ENCODE results near the gene SYCE3.

SYCE3 gene

GRCh38 chr22:50526834-50527801 lies 35.6 kb downstream of the SYCE3 start:
- TF ChIP-seq CTCF (IDR thresholded peaks at IDR 0.05; ENCODE audit: low read depth, low read length) = no peak
- peak; percentile 29 to 61 for DNase-seq (ENCODE audit: low read depth in 2 of 2)
- H3K4me3 ChIP-seq (replicated peaks in 1 of 2; ENCODE audit: low read depth in 2 of 2, low read length in 2 of 2) = peak overlapping the region; percentile 75 to 82

DNA sequence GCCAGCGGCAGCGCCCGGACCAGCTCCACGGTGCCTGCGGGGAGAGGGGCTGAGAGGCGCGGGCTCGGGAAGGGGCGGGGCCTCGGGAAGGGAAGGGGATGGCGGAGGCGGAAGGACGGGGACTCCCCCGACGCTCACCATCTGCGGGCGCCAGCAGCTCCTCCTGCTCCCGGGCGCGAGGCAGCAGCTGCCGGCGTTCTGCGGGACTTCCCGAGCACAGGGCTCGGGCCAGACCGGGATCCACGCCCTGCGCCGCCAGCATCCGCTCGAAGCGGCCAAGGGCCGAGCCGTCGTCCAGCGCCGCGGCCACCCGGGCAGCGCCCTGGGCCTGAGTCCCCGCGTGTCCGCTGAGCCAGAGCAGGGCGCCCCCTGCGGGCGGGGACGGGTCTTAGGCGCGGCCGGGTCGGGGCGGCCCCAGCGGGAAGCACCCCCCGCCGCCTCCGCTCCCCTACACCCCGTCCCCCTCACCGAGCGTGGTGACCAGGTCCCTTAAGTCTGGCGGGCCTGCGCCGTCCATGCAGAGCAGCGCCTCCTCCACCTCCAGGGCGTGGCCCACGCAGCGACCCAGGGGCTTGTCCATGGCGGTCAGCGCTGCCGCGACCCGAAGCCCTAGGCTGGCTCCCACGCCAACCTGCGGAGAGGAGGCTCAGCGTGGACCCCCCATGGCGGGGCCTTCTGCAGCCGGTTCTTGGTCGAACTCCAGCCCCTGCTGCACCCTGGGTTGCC lies 36.4 kb downstream of the SYCE3 start:
- peak; percentile 77 to 82 for DNase-seq (ENCODE audit: low read depth in 2 of 2)
- peak overlapping the region; percentile 75 to 82 for H3K4me3 ChIP-seq (replicated peaks in 1 of 2; ENCODE audit: low read depth in 2 of 2, low read length in 2 of 2)
- peak; percentile 16 for TF ChIP-seq CTCF (IDR thresholded peaks at IDR 0.05; ENCODE audit: low read depth, low read length)

DNA sequence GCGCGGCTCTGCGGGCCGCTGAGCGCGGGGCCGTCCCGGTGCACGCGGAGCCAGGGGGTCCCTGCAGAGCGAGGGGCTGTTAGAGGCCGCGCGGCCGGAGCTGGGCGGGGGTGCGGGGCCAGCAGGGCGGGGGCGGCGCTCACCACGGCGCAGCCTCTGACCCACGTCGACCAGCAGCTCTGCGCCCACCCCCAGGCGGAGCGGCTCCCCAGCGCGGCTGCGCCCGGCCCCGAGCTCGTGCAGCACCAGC lies 36.9 kb downstream of the SYCE3 start:
- DNase-seq (ENCODE audit: low read depth in 2 of 2) = no peak
- TF ChIP-seq CTCF (IDR thresholded peaks at IDR 0.05; ENCODE audit: low read depth, low read length) = no peak
- peak overlapping the region; percentile 75 to 82 for H3K4me3 ChIP-seq (replicated peaks in 1 of 2; ENCODE audit: low read depth in 2 of 2, low read length in 2 of 2)

DNA sequence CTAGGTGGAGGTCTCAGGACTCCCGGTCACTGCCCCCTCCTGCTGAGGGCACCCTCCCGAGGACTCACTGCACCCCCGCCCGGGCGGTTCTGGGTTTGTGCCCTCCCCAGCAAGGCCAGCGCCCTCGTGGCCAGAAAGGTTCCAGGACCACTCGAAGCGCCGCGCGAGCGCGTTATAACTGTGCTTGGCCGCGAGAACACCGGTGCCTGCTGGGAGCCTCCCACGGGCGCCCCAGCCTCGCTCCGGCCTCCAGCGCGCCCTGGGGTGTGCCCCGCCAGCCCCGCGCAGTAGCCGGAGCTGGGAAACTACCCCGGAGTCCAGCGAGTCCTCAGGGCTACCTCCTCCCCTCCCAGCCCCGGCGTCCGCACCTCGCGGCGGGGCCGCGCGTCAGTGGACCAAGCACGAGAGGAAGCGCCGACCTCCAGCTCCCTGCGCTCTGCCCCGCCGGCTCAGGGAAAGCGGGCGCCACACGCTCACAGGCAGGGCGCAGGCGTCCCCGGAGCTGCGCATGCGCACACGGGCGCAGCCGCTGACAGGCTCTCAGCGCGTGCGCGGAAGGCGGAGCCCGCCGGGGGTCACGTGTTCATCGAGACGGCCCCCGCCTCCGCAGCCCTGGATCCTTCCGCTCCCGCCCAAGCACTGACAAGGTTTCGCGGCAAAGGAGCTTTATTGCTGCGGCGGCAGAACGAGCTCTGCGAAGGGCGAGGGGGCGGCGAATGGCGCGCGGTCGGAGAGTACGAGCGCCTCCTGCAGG lies 37.4 kb downstream of the SYCE3 start, which contains the start of gene SCO2:
TSS of gene SCO2 (minus strand) at position 495 of the 754 bp plus-strand sequence. CDS start 1,187 bp downstream, outside the sequence.
- TF ChIP-seq CTCF (IDR thresholded peaks at IDR 0.05; ENCODE audit: low read depth, low read length) = peak; percentile 31
- H3K4me3 ChIP-seq (replicated peaks in 1 of 2; ENCODE audit: low read depth in 2 of 2, low read length in 2 of 2) = peak within 1 kb of the TSS; percentile 75 to 82
- DNase-seq (ENCODE audit: low read depth in 2 of 2) = peak; percentile 97 to 98

- H3K4me3 ChIP-seq (replicated peaks in 1 of 2; ENCODE audit: low read depth in 2 of 2, low read length in 2 of 2) = peak overlapping the region; percentile 75 to 82
- no peak for TF ChIP-seq CTCF (IDR thresholded peaks at IDR 0.05; ENCODE audit: low read depth, low read length)
- DNase-seq (ENCODE audit: low read depth in 2 of 2) = no peak
These were observed 38.0 kb downstream of the SYCE3 start for GRCh38 chr22:50524676-50525103.

Data from cardiac fibroblast (primary cell).